ENCODE measurements around the gene CSTF1. TPM values are rescaled to one million over a fixed set of nuclear protein-coding genes. Genes with fewer than 3 reads are reported as not detected.

CSTF1 gene
- total RNA-seq, 2 donors from 2014 or later: 63.7 to 74.5 TPM

DNA sequence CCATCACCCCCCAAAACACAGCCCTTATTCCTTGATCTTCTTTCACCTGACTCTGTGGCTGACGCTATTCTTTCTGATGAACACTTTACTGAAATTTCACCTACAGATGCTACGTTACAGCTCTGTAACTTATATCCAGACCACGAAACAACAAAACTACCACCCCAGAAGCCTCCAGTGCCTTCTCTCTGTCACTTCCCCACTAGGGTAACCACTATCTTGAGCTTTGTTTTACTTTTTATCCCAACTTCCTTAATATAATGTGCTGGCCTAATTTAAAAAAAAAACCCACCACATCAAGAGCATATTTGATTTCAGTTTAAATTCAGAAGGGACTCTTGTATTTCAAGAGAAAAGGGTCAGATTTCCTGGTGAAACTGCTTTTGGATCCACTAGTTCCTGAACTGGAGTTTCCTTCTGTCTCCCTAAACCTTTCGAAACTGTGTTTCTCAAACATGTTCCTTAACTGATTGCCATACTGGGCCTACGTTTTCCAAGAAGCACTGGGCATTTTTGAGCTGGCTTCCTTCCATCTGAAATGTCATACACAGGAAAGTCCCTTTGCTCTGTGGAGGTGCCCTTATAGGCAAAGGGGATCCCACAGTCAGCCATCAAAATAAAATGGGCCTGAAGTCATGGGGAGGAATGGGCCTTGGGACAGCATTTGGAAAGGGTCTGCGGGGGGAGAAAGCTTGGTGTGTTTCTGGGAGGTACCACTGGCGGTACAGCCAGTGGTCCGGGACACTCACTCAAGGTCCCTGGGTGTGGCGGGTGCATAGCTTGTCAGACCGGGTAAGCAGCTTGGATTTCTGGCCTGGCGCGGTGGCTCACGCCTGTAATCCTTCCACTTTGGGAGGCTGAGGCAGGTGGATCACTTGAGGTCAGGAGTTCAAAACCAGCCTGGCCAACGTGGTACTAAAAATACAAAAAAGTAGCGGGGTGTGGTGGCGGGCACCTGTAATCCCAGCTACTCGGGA is 50.2 kb downstream of the CSTF1 start:
- DNase-seq: no peak

DNA sequence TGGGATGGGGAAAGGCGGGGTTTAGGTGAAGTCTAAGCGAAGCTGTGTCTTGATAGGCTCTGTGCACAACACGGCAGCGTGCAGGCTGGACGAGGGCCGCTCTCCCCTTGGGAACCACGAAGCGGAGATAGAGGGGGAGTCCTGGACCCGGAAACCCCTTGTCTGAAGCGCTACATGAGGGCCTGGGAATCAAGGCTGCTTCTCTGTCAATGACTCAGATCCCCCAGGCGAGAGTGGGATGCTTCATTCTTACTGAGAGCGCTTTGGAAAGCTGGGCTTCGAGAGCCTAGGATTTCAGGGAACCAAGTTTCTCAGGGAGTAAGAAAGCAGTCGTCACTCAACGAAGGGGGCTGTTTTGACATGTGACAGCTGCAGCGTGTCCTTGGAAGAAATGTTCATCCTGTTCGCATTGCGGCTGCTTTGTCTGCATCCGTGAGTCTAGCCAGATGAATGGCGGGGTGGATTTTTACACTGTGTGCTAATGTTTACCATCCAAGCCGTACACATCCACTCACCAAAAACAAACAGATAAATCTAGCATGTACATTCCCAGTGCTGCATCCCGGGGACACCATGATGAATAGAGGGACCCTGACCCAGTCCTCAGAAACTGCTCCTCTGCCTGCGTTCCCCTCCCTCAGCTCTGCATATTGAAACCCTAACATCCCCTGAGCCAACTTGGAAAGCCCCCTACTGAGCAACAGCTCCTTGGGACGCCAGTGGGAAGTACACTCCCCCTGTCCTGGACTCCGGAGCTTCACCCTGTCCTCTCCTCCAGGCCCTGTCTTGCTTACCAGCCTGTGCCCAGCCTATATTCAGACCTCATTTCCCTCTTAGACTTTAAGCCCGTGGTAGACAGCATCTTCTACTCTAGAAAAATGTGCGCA is 51.5 kb downstream of the CSTF1 start:
- H3K4me1 Mint-ChIP-seq (ENCODE audit: low read depth): peaks cover 39% of the 10 kb centered on the region
- H3K27ac Mint-ChIP-seq: peak overlapping the region; percentile 52
- H3K27me3 Mint-ChIP-seq (ENCODE audit: low read depth): no peaks in the 10 kb centered on the region
- peaks cover 0 to 3% of the 10 kb centered on the region in 2 donors for H3K36me3 Mint-ChIP-seq (ENCODE audit: insufficient read depth in 2 of 2)
- ATAC-seq (replicated peaks in 1 of 2) (no peak), DNase-seq (no peak)
- no peaks in the 10 kb centered on the region for H3K9me3 Mint-ChIP-seq
- H3K4me3 Mint-ChIP-seq: no peak overlapping the region

More for the DNA sequence above, 50.2 kb downstream of the CSTF1 start:
- Mint-ChIP-seq H3K9me3 (no peaks in the 10 kb centered on the region), H3K27me3 (ENCODE audit: low read depth) (no peaks in the 10 kb centered on the region), H3K4me3 (peak overlapping the region; percentile 34 to 58), H3K4me1 (ENCODE audit: low read depth) (peaks cover 50% of the 10 kb centered on the region), H3K27ac (peak overlapping the region; percentile 82), H3K36me3 (ENCODE audit: insufficient read depth in 2 of 2) (peaks cover 0 to 2% of the 10 kb centered on the region in 2 donors)
- ATAC-seq (replicated peaks in 1 of 2): peak; percentile 22 to 61

DNA sequence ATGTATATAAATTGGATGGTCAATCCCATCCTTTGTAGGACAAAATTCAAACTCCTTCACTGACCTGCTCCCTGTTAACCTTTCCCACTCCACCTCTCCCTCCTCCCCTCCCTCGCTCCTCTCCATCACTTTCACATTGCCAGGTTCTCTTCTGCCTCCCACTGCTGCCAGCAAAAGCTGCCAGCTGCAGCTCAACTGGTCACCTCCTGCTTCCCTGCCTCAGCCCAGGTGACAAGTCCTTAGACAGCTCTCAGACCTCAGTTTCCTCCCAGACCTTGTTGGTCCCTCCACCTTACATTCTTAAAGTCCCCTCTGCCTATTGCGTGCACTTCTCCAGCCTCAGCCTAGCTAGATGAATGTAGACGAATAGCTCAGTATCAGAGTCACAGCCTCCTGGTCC is 52.7 kb downstream of the CSTF1 start:
- Mint-ChIP-seq H3K36me3 (ENCODE audit: insufficient read depth in 2 of 2) (peaks cover 0 to 3% of the 10 kb centered on the region in 2 donors), H3K4me1 (ENCODE audit: low read depth) (peaks cover 26% of the 10 kb centered on the region), H3K9me3 (no peaks in the 10 kb centered on the region), H3K4me3 (no peak overlapping the region), H3K27me3 (ENCODE audit: low read depth) (no peaks in the 10 kb centered on the region), H3K27ac (no peak overlapping the region)
- DNase-seq: no peak
- ATAC-seq (replicated peaks in 1 of 2): no peak

DNA sequence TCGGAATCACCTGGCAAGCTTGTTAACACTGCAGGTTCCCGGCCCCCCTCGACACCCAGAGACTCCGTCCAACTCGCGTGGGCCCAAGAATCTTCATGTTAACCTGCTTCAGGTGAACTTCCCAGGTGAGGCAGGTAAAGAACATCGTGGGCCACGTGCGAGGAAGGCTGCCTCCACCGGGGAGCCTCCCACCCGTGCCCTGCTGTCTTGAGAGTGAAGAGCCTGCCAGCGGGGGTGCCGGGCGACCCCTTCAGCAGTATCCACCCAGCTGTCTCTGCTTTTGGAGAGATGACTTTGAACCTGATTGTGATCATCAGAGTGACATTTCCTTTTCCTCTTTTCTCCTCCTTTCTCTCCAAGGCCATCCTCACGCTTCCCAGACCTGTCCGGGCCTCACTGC is 53.1 kb downstream of the CSTF1 start:
- Mint-ChIP-seq H3K27ac (no peak overlapping the region), H3K27me3 (ENCODE audit: low read depth) (no peaks in the 10 kb centered on the region), H3K4me3 (no peak overlapping the region), H3K4me1 (ENCODE audit: low read depth) (peaks cover 22% of the 10 kb centered on the region), H3K36me3 (ENCODE audit: insufficient read depth in 2 of 2) (peaks cover 0 to 3% of the 10 kb centered on the region in 2 donors), H3K9me3 (no peaks in the 10 kb centered on the region)
- ATAC-seq (replicated peaks in 1 of 2) (no peak), DNase-seq (no peak)

DNA sequence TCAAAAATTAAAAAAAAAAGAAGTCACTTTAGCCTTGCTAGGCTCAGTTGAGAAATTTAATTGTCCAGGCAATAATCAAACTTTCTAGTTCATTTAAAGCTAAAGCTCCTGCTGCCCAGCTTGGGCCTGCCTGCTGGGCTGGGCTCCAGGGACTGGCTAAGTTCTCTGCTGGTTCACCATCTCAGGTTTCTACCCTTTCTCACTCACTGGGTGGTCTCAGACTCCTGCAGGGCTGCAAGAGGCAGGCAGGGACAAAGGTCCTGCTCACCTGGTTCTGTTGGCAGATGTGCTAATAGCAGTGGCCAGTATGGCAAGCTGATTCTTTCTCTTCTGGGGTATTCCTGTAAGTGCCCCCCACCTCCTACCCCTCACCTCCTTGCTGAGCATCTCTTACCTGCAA is 54.8 kb downstream of the CSTF1 start:
- ATAC-seq (replicated peaks in 1 of 2): no peak
- H3K4me1 Mint-ChIP-seq (ENCODE audit: low read depth): peaks cover 12% of the 10 kb centered on the region
- H3K27me3 Mint-ChIP-seq (ENCODE audit: low read depth): no peaks in the 10 kb centered on the region
- no peak overlapping the region for H3K27ac Mint-ChIP-seq
- H3K4me3 Mint-ChIP-seq: no peak overlapping the region
- no peak for DNase-seq
- H3K36me3 Mint-ChIP-seq (ENCODE audit: insufficient read depth in 2 of 2): peaks cover 0 to 3% of the 10 kb centered on the region in 2 donors
- H3K9me3 Mint-ChIP-seq: no peaks in the 10 kb centered on the region

DNA sequence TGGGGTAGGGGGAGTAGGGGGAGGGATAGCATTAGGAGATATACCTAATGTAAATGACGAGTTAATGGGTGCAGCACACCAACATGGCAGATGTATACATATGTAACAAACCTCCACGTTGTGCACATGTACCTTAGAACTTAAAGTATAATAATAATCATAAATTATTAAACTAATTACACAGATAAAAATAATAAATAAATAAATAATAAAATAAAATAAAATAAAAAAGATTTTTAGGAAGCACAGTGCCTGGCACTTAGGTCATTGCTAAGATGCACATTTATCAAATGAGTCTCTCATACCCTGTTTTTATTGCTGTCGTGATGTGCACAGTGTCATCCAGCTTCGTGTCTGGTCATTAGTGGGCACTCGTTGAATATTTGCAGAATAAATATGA is 57.0 kb downstream of the CSTF1 start:
- peaks cover 6% of the 10 kb centered on the region for H3K4me1 Mint-ChIP-seq (ENCODE audit: low read depth)
- H3K36me3 Mint-ChIP-seq (ENCODE audit: insufficient read depth in 2 of 2): peaks cover 0 to 2% of the 10 kb centered on the region in 2 donors

DNA sequence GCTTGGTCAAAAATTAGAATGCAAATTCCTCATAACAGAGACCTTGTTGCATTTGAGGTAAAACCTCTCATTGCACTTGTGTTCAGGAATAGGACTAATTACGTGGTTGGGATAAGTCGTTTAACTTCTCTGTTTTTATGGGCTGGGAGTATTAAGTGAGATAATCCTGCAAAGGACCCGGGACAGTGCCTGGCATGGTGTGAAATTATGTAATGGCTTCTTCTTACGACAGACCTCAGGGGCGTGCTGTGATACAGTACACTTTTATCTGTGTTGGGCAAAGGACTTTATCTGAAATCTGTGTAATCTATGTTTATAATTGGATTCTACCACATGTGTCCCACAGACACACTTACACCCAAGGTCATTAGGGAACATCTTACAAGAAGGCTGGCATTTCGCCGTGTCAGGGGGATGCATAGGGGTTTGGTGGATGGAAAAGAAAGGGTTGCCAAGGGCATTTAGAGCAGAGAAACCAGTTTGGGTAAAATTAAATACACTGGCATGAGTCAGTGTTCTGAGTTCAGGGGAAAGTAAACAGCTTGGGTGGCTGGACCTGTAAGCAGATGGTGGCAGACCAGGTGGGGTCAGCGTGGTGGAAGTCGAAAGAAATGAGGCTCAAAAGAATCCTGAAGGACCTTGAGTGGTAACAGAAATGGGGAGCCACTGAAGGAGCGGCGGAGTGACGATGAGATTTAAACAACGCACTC is 58.8 kb downstream of the CSTF1 start:
- Mint-ChIP-seq H3K4me1 (ENCODE audit: low read depth) (peaks cover 15% of the 10 kb centered on the region), H3K36me3 (ENCODE audit: insufficient read depth in 2 of 2) (peaks cover 0 to 2% of the 10 kb centered on the region in 2 donors)

More for the DNA sequence above, 57.0 kb downstream of the CSTF1 start:
- no peak overlapping the region for H3K27ac Mint-ChIP-seq
- ATAC-seq (replicated peaks in 1 of 2) (no peak), DNase-seq (no peak)
- no peak overlapping the region for H3K4me3 Mint-ChIP-seq
- no peaks in the 10 kb centered on the region for H3K27me3 Mint-ChIP-seq (ENCODE audit: low read depth)
- H3K9me3 Mint-ChIP-seq: no peaks in the 10 kb centered on the region

DNA sequence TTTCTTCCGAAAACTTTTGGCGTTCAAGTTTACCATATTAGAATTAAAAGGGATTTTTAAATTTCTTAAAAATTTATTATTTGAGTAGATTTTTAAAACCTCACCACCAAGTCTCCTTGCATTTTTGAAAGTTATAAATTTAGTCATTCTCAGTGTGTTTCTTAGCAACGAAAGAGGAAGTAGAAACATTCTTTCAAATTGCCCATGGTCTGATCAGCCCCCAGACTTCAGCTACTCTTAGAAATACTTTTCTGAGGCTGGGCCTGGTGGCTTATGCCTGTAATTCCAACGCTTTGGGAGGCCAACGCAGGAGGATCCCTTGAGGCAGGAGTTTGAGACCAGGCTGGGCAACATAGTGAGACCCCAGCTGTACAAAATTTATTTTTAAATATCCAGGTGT is 60.9 kb downstream of the CSTF1 start:
- H3K27me3 Mint-ChIP-seq (ENCODE audit: low read depth): no peaks in the 10 kb centered on the region
- H3K27ac Mint-ChIP-seq: peak overlapping the region; percentile 73
- peak overlapping the region in 1 of 2 donors; percentile 46 for H3K4me3 Mint-ChIP-seq
- peaks cover 15% of the 10 kb centered on the region for H3K4me1 Mint-ChIP-seq (ENCODE audit: low read depth)
- H3K9me3 Mint-ChIP-seq: no peaks in the 10 kb centered on the region
- DNase-seq (no peak), ATAC-seq (replicated peaks in 1 of 2) (no peak)
- H3K36me3 Mint-ChIP-seq (ENCODE audit: insufficient read depth in 2 of 2): no peaks in the 10 kb centered on the region

More for the DNA sequence above, 58.8 kb downstream of the CSTF1 start:
- peak overlapping the region; percentile 27 for H3K27ac Mint-ChIP-seq
- no peaks in the 10 kb centered on the region for H3K27me3 Mint-ChIP-seq (ENCODE audit: low read depth)
- ATAC-seq (replicated peaks in 1 of 2) (no peak), DNase-seq (no peak)
- H3K4me3 Mint-ChIP-seq: no peak overlapping the region
- H3K9me3 Mint-ChIP-seq: no peaks in the 10 kb centered on the region

DNA sequence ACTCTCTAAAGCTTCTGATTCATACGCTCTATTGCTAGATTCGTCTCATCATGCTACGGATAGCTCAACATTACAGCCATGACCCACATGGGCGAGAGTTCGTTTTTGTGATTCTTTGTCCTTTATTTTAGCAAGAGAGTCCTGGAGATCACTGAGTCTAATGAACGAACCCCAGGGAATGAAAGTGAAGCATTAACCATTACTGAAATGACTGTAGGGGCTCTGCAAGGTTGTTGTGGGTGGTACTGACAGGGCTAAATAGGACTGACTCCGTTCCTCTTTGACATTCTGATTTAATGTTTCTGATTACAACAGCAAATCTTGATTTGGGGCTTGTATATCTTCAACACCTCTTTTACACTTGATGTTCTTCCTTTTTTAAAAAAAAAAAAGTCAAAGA is 62.3 kb downstream of the CSTF1 start:
- no peaks in the 10 kb centered on the region for H3K9me3 Mint-ChIP-seq
- peaks cover 15% of the 10 kb centered on the region for H3K4me1 Mint-ChIP-seq (ENCODE audit: low read depth)
- H3K36me3 Mint-ChIP-seq (ENCODE audit: insufficient read depth in 2 of 2): no peaks in the 10 kb centered on the region
- DNase-seq: peak in 1 of 2 donors; percentile 33
- peak overlapping the region in 1 of 2 donors; percentile 41 for H3K4me3 Mint-ChIP-seq
- H3K27ac Mint-ChIP-seq: peak overlapping the region; percentile 92
- ATAC-seq (replicated peaks in 1 of 2): peak; percentile 65 to 97
- no peaks in the 10 kb centered on the region for H3K27me3 Mint-ChIP-seq (ENCODE audit: low read depth)

Other genes with a start within 250 kb of the CSTF1 start
- not detected for gene MC3R, start 143.9 kb upstream of the CSTF1 start, total RNA-seq
- 1 to 10 TPM; 4.6 to 4.9 TPM for gene FAM210B, start 33.7 kb upstream of the CSTF1 start, total RNA-seq
- gene AURKA, start 430 bp upstream of the CSTF1 start, total RNA-seq: 100 to 1,000 TPM; 110 to 142 TPM
- 1 to 10 TPM; 3.5 to 6.9 TPM for gene CASS4, start 19.6 kb downstream of the CSTF1 start, total RNA-seq
- gene RTF2, start 76.0 kb downstream of the CSTF1 start, total RNA-seq: 10 to 100 TPM; 80.8 to 82.7 TPM
- gene FAM209A, start 132.1 kb downstream of the CSTF1 start, total RNA-seq: 1 to 10 TPM; 1.7 to 2.2 TPM
- 1 to 10 TPM; 1.3 to 1.7 TPM for gene FAM209B, start 140.6 kb downstream of the CSTF1 start, total RNA-seq
- under 1 TPM in 1 of 2 donors, not detected in 1; 0.07 TPM for gene TFAP2C, start 236.7 kb downstream of the CSTF1 start, total RNA-seq